Panc1 (cell line): ENCODE measurements around the gene CLDN6.
A peak's percentile ranks its signal among the peaks of the same experiment; 100 is the strongest.

Source experiments
- POLR2AphosphoS5 ChIP-seq: IDR thresholded peaks from 2 replicates; pipeline ENCODE4 v1.6.1; 2012; ENCODE audit warnings: mild to moderate bottlenecking, low read depth, low read length, moderate library complexity
- TF ChIP-seq, protein P1 (sequence below): fragments of 450-650 bp; IDR thresholded peaks from 2 replicates; pipeline ENCODE4 v1.5.1; 2017; ENCODE audit warnings: mild to moderate bottlenecking
- TF ChIP-seq, protein P2 (sequence below), 2 experiments: IDR thresholded peaks; 2 replicates each; pipeline ENCODE4 v1.6.1; 2011 to 2012; ENCODE audit warnings: low read depth in 2 of 2, control low read depth in 1 of 2, low read length in 1 of 2, mild to moderate bottlenecking in 1 of 2, moderate library complexity in 1 of 2; ENCODE audit not compliant: insufficient read depth in 1 of 2

DNA sequence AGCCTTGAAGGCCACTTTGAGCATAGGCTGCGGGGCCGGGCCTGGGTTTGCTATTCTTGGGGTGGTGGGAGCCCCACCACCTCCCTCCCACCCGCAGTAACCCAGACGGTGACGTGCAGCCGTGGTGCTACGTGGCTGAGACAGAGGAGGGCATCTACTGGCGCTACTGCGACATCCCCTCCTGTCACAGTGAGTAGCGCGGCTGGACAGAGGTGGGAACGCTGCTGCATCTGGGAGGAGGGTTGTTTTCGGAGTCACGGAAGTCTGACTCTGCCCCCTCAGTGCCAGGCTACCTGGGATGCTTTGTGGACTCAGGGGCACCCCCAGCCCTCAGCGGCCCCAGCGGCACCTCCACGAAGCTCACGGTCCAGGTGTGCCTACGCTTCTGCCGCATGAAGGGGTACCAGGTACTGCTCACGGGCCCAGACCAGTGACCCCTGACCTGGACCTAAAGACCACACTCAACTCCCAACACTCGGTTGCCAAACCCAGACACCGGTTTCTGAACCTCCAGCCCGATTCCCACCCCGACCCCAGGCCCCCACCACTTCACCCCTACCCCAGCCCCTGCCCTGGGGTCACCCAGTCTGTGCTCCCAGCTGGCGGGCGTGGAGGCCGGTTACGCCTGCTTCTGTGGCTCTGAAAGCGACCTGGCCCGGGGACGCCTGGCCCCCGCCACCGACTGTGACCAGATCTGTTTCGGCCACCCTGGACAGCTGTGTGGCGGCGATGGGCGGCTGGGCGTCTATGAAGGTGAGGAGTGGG is 51.8 kb downstream of the CLDN6 start:
- TF ChIP-seq, protein P1, sequence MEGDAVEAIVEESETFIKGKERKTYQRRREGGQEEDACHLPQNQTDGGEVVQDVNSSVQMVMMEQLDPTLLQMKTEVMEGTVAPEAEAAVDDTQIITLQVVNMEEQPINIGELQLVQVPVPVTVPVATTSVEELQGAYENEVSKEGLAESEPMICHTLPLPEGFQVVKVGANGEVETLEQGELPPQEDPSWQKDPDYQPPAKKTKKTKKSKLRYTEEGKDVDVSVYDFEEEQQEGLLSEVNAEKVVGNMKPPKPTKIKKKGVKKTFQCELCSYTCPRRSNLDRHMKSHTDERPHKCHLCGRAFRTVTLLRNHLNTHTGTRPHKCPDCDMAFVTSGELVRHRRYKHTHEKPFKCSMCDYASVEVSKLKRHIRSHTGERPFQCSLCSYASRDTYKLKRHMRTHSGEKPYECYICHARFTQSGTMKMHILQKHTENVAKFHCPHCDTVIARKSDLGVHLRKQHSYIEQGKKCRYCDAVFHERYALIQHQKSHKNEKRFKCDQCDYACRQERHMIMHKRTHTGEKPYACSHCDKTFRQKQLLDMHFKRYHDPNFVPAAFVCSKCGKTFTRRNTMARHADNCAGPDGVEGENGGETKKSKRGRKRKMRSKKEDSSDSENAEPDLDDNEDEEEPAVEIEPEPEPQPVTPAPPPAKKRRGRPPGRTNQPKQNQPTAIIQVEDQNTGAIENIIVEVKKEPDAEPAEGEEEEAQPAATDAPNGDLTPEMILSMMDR, result no peak
- no peak for TF ChIP-seq POLR2AphosphoS5
- TF ChIP-seq, protein P2, sequence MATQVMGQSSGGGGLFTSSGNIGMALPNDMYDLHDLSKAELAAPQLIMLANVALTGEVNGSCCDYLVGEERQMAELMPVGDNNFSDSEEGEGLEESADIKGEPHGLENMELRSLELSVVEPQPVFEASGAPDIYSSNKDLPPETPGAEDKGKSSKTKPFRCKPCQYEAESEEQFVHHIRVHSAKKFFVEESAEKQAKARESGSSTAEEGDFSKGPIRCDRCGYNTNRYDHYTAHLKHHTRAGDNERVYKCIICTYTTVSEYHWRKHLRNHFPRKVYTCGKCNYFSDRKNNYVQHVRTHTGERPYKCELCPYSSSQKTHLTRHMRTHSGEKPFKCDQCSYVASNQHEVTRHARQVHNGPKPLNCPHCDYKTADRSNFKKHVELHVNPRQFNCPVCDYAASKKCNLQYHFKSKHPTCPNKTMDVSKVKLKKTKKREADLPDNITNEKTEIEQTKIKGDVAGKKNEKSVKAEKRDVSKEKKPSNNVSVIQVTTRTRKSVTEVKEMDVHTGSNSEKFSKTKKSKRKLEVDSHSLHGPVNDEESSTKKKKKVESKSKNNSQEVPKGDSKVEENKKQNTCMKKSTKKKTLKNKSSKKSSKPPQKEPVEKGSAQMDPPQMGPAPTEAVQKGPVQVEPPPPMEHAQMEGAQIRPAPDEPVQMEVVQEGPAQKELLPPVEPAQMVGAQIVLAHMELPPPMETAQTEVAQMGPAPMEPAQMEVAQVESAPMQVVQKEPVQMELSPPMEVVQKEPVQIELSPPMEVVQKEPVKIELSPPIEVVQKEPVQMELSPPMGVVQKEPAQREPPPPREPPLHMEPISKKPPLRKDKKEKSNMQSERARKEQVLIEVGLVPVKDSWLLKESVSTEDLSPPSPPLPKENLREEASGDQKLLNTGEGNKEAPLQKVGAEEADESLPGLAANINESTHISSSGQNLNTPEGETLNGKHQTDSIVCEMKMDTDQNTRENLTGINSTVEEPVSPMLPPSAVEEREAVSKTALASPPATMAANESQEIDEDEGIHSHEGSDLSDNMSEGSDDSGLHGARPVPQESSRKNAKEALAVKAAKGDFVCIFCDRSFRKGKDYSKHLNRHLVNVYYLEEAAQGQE (IDR thresholded peaks at IDR 0.05; ENCODE audit: insufficient read depth in 1 of 2, low read depth in 2 of 2, low read length in 1 of 2), result 0 out of 4 replicates have a peak, but pooled peaks of 1 of the 2 experiments have one; percentile 34
